NCI-H2196 (cell line): ENCODE results near the gene DEAF1.
"Not testable (repeated sequence)": the region's sequence is repeated elsewhere in the genome, so short reads cannot be mapped to it uniquely, and the experiment has no call there.

Source experiments
- DNase-seq: peaks from one replicate; lab custom pipeline; 2025; ENCODE audit not compliant: unreplicated experiment; lab: John Stamatoyannopoulos, UW

DEAF1 gene, protein sequence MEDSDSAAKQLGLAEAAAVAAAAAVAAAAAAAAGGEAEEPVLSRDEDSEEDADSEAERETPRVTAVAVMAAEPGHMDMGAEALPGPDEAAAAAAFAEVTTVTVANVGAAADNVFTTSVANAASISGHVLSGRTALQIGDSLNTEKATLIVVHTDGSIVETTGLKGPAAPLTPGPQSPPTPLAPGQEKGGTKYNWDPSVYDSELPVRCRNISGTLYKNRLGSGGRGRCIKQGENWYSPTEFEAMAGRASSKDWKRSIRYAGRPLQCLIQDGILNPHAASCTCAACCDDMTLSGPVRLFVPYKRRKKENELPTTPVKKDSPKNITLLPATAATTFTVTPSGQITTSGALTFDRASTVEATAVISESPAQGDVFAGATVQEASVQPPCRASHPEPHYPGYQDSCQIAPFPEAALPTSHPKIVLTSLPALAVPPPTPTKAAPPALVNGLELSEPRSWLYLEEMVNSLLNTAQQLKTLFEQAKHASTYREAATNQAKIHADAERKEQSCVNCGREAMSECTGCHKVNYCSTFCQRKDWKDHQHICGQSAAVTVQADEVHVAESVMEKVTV

DNA sequence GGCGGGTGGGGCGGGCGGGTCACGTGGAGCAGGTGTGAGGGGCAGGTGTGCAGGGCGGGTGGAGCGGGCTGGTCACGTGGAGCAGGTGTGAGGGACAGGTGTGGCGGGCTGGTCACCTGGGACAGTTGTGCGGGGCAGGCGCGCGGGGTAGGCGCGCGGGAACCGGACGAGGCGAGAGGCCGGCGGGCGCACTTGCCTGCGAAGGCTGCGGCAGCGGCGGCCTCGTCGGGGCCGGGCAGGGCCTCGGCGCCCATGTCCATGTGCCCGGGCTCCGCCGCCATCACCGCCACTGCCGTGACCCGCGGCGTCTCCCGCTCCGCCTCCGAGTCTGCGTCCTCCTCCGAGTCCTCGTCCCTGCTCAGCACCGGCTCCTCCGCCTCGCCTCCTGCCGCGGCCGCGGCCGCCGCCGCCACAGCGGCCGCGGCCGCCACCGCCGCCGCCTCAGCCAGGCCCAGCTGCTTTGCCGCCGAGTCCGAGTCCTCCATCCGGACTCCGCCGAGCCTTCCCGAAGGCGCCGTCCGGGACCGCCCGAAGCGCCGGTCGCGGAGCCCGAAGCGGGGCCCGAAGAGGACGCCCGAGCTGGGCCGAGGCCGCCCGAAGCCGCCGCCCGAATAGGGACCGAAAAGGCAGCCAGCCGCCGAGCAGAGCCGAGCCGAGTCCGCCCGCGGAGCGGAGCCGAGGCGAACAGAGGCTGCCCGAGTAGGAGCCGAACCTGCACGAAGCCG lies at the start of gene DEAF1:
Gene DEAF1 (minus strand): TSS at position 660 of the 725 bp plus-strand sequence. CDS start 175 bp downstream, at position 485.
- DNase-seq: peak; percentile 98

- DNase-seq: no peak
These were observed 47.7 kb upstream of the DEAF1 start for GRCh38 chr11:742571-743201.

DNA sequence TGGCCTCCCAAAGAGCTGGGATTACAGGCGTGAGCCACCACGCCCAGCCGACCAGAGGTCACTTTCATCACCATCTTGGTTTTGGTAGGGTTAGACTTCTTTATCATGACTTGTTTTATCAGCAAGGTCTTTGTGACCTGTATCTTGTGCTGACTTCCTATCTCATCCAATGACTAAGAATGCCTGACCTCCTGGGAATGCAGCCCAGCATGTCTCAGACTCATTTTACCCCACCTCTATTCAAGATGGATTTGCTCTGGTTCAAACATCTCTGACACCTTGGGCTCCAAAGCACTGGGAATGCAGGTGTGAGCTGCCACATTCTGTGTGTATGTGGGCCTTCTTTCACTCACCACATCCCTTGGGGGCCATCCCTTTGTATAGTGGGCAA lies 47.1 kb upstream of the DEAF1 start:
- DNase-seq: no peak

- DNase-seq: not testable (repeated sequence)
These were observed 42.9 kb upstream of the DEAF1 start for GRCh38 chr11:737899-738298.

- no peak for DNase-seq
These were observed 42.3 kb upstream of the DEAF1 start for GRCh38 chr11:737366-737765.

DNA sequence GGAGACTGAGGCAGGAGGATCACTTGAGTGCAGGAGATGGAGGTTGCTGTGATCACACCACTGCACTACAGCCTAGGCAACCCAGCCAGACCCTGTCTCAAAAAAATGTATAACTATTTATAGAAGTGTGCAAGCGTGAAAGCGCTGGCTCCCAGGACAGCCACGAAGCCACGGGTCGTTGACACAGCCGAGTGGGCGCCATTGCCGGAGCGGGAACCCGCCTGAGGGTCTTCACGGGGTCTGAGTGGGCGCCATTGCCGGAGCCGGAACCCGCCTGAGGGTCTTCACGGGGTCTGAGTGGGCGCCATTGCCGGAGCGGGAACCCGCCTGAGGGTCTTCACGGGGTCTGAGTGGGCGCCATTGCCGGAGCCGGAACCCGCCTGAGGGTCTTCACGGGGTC lies 39.5 kb upstream of the DEAF1 start:
- not testable (repeated sequence) for DNase-seq

DNA sequence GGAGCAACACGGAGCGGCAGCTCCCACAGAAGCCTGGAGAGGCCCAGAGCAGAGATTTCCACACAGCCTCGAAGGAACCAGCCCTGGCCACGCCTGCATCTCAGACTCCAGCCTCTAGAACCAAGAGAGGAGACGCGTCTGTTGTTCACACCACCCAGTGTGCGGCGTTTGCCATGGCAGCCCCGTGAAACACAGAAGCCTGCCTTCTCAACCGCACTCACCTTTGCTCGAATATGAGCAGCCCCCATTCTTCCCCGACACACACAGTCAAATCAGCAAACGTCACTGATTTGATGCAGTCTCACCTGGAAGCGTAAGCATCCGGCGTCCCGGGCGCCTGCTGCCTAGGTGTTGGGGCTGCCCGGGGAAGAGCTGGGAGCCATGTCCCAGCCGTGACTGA lies 38.0 kb upstream of the DEAF1 start:
- DNase-seq: no peak

DNA sequence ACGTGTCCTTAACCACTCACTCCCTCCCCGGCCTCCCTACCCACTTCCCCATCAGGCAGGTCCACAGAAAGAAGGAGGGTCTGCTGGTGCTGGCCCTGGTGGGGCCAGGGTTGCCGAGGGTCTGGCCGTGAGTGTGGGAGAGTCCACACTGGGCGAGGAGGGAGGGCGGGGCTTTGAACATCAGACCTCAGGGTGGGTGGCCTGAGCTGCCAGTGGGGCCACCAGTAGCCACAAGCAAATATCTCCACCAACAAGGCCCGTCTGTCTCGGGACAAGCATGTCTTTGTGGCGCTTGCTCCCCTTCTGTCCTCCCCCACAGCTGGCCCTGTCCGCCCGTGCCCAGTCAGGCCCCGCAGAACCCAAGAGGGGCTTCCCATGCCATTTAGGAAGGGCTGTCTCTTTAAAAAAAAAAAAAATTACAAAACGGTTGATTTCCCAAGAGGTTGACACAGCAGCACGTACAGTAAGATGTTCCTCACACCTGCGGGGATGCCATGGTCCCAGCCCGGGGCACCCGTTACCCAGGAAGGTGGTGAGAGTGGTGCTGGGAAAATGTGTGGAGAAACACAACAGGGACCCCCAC lies 34.6 kb upstream of the DEAF1 start:
- no peak for DNase-seq

- DNase-seq: no peak
These were observed 34.0 kb upstream of the DEAF1 start for GRCh38 chr11:728901-729491.

- DNase-seq: peak; percentile 81
These were observed 33.1 kb upstream of the DEAF1 start for GRCh38 chr11:727859-728748.

GRCh38 chr11:727281-727701 lies 32.3 kb upstream of the DEAF1 start:
- no peak for DNase-seq

GRCh38 chr11:726278-727220 lies 31.5 kb upstream of the DEAF1 start:
- DNase-seq: peak; percentile 97

DNA sequence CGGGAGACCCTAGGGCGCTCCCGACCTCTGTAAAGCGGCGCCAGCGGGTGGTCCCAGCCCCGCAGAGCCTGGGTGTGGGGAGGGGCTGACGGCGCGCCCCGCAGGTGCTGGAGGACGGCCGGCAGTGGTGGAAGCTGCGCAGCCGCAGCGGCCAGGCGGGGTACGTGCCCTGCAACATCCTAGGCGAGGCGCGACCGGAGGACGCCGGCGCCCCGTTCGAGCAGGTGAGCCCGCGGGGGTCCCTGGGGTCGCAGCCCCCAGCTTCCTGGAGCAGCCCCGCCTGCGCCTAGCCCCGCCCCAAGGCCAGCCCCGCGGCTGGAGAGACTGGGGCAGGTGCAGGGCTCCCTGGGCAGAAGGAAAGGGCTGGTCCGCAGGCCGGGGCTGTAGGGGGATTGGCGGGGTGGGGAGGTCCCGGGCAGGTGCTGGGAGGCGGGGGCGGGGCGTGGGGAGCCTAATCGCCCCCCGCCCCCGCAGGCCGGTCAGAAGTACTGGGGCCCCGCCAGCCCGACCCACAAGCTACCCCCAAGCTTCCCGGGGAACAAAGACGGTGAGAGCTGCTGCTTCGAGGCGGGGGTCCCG lies 30.7 kb upstream of the DEAF1 start:
- peak; percentile 19 for DNase-seq

DNA sequence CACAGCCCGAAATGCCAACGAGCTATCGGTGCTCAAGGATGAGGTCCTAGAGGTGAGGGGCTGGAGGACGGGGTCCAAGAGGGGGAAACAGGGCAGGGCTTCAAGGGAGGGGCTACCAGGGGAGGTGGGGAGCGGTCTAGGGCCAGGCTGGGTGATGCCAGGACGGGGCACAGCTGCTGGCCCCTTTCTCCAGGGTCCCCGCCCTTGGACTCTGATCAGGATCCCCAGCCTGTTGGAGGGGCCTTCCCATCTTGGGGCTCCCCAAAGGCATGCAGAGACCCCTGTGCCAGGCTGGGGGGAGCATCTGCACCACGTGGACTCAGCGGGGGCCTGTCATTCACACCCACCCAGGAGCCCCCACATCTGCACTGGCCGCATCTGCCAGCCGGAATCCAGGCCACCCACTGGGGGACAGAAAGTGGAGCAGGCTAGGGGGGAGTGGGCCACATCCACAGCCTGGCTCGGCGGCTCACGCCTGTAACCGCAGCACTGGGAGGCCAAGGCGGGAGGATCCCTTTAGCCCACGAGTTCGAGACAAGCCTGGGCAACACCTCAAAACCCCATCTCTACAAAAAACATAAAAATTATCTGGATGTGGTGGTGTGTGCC lies 29.9 kb upstream of the DEAF1 start:
- no peak for DNase-seq

DNA sequence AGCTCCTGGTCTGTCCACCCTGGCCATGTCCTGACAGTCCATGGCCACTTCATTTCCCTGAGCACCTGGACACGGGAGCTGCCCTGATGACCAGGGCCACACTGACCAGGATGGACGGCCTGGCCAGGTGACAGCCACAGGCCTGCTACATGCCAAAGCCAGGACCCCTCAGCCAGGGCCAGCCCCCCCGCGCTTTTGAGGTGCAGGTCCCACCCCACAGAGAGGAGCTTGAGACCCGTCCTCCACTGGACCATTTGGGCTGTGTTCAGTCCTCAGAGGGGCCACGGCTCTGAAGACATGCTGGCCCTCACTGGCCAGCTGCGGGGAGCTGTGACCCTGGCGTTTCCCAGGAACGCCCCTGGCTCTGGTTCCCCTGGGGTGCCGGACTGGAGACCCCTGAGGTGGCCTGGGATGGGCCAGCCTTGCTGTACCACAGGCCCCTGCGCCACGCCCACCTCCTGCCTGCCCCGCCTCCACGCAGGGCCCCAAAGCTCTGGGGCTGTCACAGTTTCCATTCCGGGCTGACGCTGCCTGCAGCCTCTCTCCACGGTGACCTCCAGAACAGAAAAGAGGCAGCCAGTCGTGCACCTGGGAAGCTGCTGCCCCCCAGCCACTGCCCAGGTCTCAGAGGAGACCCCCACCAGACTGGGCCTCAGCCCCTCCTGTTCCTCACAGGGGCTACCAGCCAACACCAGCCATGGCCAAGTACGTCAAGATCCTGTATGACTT lies 29.2 kb upstream of the DEAF1 start:
- no peak for DNase-seq

DNA sequence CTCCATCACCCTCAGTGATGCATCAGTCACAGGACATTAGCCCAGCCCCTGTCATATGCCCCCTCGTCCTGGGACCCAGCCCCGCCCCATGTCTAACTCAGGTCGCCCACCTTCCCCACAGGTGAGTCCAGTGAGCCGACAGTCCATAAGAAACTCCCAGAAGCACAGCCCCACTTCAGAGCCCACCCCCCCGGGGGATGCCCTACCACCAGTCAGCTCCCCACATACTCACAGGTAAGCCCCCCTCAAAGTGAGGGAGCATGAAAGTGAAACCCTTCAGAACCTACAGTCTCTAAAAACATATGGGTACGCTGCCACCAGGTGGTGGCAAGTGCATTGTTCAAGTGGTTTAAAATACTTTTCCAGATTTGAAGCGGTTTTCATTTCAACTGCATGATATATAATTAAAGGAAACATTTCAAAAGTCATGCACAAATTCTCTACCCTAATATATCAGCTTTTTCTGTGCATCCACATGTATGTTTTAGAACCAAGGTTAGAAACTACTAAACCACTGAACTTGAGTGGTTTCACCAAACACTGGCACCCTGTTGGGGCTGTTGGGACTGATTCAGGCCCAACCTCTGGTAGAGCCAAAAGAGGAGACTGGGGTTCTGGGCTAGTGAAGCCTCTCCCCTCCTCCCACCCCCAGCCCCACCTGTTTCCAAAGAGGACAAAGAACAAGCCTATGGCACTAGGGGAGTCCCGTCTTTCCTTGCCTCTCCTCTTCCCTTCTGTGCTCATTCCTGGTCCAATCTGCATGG lies 28.3 kb upstream of the DEAF1 start:
- peak; percentile 57 for DNase-seq
